Measurements from ENCODE around the gene PFN3. TPM values are rescaled to one million over a fixed set of nuclear protein-coding genes. Genes with fewer than 3 reads are reported as not detected.

Gene PFN3
- total RNA-seq, 1 donor from 2014 or later: not detected

DNA sequence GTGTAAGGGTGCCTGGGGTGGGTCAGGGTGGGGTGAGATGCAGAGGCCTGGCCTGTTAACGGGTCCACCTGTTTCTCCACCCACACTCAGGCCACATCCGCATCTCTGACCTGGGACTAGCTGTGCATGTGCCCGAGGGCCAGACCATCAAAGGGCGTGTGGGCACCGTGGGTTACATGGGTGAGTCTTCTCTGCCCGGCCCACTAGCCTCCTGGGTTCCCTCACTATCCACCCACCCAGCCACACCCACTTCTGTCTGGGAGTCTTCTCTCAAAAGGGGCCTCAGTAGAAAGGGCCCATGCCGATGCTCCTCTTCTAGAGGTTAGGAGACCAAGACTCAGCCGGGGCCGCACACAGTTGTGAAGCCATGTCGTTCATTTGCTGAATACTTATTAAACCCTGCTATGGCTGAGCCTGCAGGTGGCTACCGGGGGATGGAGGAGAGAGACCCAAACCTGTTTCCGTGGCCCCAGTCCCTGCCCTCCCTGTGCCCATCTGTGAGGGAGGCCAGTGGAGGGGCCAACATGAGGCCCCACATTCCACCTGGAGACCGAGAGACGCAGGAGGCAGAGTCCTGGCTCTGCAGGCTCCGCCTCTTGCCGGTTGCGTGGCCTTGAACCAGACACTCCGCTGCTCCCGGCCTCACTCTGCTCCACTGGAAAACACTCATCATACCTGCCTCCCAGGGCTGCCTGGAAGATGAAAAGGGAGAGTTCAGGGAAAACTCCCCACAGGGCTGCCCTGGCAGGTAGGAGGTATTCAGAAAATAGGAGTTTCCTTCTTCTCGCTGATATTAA lies 34.7 kb upstream of the PFN3 start:
- no peak for DNase-seq (ENCODE audit: low spot score)
- no peak overlapping the region for H3K4me3 ChIP-seq
- peaks cover 2% of the 10 kb centered on the region for H3K4me1 Mint-ChIP-seq
- TF ChIP-seq EZH2 (IDR thresholded peaks at IDR 0.05): no peak
- TF ChIP-seq, protein P1, sequence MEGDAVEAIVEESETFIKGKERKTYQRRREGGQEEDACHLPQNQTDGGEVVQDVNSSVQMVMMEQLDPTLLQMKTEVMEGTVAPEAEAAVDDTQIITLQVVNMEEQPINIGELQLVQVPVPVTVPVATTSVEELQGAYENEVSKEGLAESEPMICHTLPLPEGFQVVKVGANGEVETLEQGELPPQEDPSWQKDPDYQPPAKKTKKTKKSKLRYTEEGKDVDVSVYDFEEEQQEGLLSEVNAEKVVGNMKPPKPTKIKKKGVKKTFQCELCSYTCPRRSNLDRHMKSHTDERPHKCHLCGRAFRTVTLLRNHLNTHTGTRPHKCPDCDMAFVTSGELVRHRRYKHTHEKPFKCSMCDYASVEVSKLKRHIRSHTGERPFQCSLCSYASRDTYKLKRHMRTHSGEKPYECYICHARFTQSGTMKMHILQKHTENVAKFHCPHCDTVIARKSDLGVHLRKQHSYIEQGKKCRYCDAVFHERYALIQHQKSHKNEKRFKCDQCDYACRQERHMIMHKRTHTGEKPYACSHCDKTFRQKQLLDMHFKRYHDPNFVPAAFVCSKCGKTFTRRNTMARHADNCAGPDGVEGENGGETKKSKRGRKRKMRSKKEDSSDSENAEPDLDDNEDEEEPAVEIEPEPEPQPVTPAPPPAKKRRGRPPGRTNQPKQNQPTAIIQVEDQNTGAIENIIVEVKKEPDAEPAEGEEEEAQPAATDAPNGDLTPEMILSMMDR (IDR thresholded peaks at IDR 0.05): no peak
- no peak for TF ChIP-seq EZH2phosphoT487 (IDR thresholded peaks at IDR 0.05)
- H3K27ac Mint-ChIP-seq: no peak overlapping the region
- no peaks in the 10 kb centered on the region for H3K4me1 ChIP-seq
- no peaks in the 10 kb centered on the region for H3K9me3 Mint-ChIP-seq
- no peak overlapping the region for H3K4me3 Mint-ChIP-seq
- peaks cover 2% of the 10 kb centered on the region for H4K20me1 ChIP-seq (ENCODE audit: low read depth)
- no peaks in the 10 kb centered on the region for H3K79me2 ChIP-seq (ENCODE audit: low read depth)
- H3K9me3 ChIP-seq (ENCODE audit: low read depth): no peaks in the 10 kb centered on the region
- no peaks in the 10 kb centered on the region for H3K36me3 ChIP-seq
- peaks cover 8% of the 10 kb centered on the region for H3K27me3 Mint-ChIP-seq (ENCODE audit: insufficient read depth, low read depth)
- H3K36me3 Mint-ChIP-seq: peaks cover 24% of the 10 kb centered on the region
- H2AFZ ChIP-seq (replicated peaks): no peak overlapping the region
- H3K27me3 ChIP-seq: no peaks in the 10 kb centered on the region
- H3F3A ChIP-seq (ENCODE audit: low read depth): peaks cover 2% of the 10 kb centered on the region
- H3K4me2 ChIP-seq: no peak overlapping the region
- no peak overlapping the region for H3K27ac ChIP-seq
- H3K9ac ChIP-seq: no peak overlapping the region

- DNase-seq (ENCODE audit: low spot score): no peak
- H3K36me3 Mint-ChIP-seq: peaks cover 17% of the 10 kb centered on the region
- Histone ChIP-seq H3K4me2 (no peak overlapping the region), H3K36me3 (no peaks in the 10 kb centered on the region), H3K27me3 (no peaks in the 10 kb centered on the region), H3K4me1 (no peaks in the 10 kb centered on the region), H3K9me3 (ENCODE audit: low read depth) (no peaks in the 10 kb centered on the region), H3K27ac (no peak overlapping the region), H4K20me1 (ENCODE audit: low read depth) (peaks cover 6% of the 10 kb centered on the region), H3K4me3 (no peak overlapping the region), H3K79me2 (ENCODE audit: low read depth) (peaks cover 4% of the 10 kb centered on the region), H3F3A (ENCODE audit: low read depth) (peaks cover 2% of the 10 kb centered on the region), H2AFZ (replicated peaks) (no peak overlapping the region), H3K9ac (no peak overlapping the region)
- no peak overlapping the region for H3K4me3 Mint-ChIP-seq
- no peak overlapping the region for H3K27ac Mint-ChIP-seq
- H3K4me1 Mint-ChIP-seq: peaks cover 6% of the 10 kb centered on the region
- no peak for TF ChIP-seq EZH2 (IDR thresholded peaks at IDR 0.05)
- peaks cover 4% of the 10 kb centered on the region for H3K27me3 Mint-ChIP-seq (ENCODE audit: insufficient read depth, low read depth)
- H3K9me3 Mint-ChIP-seq: no peaks in the 10 kb centered on the region
Observed at GRCh38 chr5:177434437-177434836, 34.0 kb upstream of the PFN3 start.

GRCh38 chr5:177433658-177434217 lies 33.3 kb upstream of the PFN3 start:
- H3K27me3 ChIP-seq: no peaks in the 10 kb centered on the region
- H3K9ac ChIP-seq: no peak overlapping the region
- H3K4me1 ChIP-seq: no peaks in the 10 kb centered on the region
- H4K20me1 ChIP-seq (ENCODE audit: low read depth): peaks cover 13% of the 10 kb centered on the region
- no peak for DNase-seq (ENCODE audit: low spot score)
- H2AFZ ChIP-seq (replicated peaks): no peak overlapping the region
- no peak overlapping the region for H3K27ac ChIP-seq
- H3K4me1 Mint-ChIP-seq: peaks cover 13% of the 10 kb centered on the region
- peaks cover 2% of the 10 kb centered on the region for H3F3A ChIP-seq (ENCODE audit: low read depth)
- H3K79me2 ChIP-seq (ENCODE audit: low read depth): peaks cover 11% of the 10 kb centered on the region
- H3K36me3 ChIP-seq: no peaks in the 10 kb centered on the region
- H3K4me3 Mint-ChIP-seq: no peak overlapping the region
- TF ChIP-seq, protein P1 (IDR thresholded peaks at IDR 0.05): no peak
- TF ChIP-seq EZH2phosphoT487 (IDR thresholded peaks at IDR 0.05): no peak
- H3K9me3 Mint-ChIP-seq: no peaks in the 10 kb centered on the region
- H3K4me3 ChIP-seq: no peak overlapping the region
- H3K36me3 Mint-ChIP-seq: peaks cover 16% of the 10 kb centered on the region
- H3K27me3 Mint-ChIP-seq (ENCODE audit: insufficient read depth, low read depth): peaks cover 3% of the 10 kb centered on the region
- no peak overlapping the region for H3K27ac Mint-ChIP-seq
- no peaks in the 10 kb centered on the region for H3K9me3 ChIP-seq (ENCODE audit: low read depth)
- no peak overlapping the region for H3K4me2 ChIP-seq
